GM19238 (cell line): ENCODE results near the gene DNM3.

Source experiments
- DNase-seq: peaks from one replicate; pipeline ENCODE4 v3.0.0; 2011; ENCODE audit warnings: low spot score; ENCODE audit not compliant: insufficient read length

The DNM3 gene

DNA sequence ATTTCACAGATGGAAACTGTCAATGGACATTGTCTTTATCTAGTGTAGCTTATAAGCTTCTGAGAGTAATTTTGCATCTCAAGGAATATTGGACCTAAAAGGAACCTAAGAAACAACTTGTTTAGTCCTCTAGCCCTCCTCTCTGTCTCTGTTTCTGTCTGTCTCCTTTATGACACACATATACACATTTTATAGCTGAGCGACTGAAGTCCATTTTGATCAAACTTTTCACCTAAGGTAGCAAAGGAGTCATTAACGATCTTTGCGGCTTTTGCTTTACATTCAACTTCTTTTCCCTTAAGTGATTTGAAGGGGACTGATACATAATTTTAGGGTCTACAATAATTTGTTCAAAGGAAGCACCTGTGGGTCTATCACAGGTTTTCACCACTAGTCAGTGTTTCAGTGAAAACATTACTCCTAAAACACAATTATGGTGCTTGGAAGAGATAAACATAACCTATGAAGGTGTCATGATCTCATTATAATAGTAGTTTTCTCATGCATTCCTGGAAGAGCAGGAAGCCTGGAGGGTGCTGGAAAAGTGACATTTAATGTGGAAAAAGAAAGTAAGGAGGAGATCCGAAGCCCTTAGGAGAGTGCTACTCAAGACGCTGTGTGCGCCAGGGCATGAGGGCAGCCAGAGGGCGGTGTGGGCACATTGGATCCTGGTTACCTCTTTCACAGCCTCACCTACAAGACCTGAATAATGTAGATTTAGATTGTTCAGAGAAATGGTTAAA lies 248.6 kb downstream of the DNM3 start:
- DNase-seq = no peak

DNA sequence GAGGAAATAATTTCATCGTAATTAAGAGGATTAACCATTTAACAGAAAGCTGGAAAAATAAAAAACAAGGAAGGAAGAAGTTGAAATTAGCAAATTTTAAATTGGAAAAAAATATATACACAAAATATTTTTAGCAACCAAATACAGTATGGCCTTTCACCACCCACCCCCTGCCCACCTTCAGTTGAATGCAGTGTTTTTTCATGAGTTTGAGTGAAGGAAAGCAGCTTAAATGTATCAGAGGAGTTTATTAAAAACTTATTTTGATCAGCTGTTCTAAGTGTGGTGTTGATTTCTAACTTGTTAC lies 249.2 kb downstream of the DNM3 start:
- no peak for DNase-seq

DNA sequence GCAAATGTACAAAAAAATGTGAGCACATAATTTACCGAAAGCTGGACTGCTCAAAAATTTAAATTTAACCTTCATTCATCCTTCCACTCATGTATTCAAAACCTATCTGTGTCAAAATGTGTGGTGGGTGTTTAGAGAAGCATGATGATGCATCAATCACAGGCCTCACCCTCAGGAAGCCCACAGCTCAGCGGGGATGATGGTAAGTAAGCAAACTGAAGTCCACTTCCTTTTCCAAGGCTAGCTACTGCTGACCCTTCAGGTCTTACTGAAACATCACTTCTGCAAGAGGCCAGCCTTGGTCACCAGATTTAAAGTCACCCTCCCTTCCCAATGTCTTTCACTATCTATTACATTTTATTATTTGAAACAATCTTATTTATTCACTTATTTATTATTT lies 254.5 kb downstream of the DNM3 start:
- DNase-seq = no peak

DNA sequence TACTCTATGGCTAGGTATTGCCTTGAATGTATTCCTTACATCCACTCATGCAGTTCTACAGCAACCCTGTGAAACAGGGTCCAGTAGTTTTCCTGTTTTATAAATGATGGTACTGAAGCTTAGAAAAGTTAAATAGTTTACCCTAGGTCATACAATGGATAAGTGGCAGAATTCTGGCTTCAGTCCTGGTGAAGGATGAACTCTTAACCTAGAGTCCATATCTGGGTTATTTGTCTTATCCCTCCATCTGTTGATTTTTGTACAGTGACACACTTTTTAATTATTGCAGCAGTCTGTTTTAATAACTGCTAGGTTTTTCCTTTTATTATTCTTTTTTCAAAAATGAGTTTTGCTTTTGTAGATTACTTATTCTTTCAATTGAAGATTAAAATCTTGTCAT lies 263.9 kb downstream of the DNM3 start:
- no peak for DNase-seq

DNA sequence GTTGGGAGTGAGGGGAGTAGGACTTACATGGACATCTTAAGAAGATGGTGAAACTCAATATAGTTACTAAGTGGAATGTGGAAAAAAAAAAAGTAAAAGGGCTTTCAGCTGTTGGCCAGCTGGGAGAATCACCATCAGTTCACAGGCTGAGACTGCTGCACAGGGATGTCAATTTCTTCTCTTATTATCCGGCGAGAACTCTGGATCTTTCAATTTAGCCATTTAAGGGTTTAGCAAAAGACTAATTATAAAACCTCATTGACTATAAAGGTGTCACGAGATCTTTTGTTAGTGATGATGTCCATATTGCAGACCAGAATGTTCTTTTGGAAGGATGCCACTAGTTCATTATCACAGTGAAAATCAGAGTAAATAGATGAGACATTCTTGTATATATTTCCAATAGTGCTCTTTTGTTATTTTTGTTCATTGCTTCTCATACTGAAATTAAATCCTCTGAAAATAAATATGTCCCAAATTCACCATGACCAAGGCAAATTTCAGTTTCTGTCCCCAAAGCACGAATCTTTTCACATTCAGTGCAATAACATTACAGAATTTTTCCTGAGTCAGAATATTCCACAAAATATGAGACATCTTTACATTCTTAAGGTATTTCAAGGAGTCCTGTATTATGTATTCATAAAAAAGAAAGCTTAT lies 266.1 kb downstream of the DNM3 start:
- no peak for DNase-seq

DNA sequence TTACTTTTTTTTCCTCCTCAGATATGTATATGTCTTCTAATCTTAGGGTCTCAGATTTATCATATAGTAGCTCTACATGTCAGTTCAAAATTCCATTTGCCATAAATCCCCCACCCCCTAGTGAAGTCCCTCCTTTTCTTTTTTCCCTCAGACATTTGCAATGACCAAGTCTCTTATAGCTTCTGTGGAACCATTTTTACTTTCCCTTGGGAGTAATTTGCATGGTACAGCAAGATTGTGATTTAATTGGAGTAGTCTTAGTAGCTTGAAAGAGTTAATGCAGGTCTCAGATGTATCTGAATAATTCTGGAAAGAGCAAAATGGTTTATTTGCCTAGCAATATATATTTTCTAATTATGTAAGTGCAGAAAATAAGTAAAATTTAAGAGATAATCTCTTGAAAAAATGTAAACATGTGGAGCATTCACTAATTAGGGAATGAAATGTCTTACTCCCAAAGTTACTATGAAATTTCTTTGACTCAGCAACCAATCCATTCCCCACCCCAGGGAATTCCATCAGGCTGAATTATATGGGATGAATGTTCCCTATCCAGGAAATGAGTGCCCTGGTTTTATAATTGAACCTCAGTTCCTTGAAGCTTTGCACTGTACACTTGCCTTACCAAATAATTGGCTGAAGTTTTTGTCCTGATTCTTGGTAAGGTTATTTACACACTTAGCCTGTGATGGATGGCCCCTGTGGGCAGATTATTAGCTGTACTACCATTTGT lies 267.0 kb downstream of the DNM3 start:
- DNase-seq = no peak

DNA sequence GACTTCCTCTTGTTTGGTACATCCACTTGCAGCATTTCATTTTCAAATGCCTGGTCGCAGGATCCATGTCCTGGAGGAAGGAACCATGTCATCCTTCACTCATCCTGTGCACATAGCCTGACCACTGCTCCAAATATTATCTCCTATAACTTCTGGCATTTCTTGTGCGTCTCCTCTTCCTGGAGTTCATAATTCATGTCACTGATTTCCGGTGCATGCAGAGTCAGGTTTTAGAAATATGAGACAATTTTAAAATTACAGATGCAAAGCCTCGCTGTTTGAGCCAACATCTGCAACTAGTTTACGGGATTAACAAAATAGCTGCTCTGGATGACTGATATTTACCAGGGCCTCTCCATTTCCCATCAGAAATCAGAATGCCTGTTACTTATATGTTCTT lies 268.1 kb downstream of the DNM3 start:
- no peak for DNase-seq

DNA sequence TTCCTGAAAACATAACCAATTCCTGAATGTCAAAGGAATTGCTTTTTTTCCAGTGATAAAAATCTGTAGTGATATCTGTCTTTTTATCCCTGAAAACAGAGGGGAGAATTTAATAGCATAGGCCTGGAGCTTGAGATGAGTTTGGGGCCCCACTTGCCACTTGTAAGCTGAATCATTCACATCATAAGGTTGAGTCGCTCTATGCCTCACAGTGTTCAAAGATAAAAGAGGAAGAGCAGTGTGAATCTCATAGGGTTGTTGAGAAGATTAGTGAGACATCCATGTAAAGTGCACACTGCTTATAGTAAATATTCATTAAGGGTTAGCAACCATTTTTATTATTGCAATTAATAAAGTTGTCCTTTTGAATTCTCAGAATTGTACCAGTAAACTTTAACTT lies 271.3 kb downstream of the DNM3 start:
- DNase-seq = no peak

DNA sequence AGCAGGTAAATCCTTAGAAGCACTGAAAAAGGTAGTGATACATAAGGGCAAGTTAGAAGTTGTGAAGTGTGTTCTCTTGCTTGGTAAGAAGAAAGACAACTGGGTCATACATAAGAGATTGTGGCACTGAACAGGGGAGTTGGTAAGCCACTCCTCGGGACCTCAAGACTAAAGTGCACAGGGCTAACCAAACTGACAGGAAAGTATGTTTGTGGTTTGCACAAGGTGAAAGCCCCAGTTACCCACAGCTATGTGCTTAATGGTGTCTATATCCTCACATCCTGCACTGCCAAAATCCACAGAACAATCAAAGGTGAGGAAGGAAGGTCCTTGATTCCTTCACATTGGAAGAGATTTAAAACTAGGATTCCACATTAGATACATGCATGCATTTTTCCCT lies 276.5 kb downstream of the DNM3 start:
- DNase-seq = no peak

DNA sequence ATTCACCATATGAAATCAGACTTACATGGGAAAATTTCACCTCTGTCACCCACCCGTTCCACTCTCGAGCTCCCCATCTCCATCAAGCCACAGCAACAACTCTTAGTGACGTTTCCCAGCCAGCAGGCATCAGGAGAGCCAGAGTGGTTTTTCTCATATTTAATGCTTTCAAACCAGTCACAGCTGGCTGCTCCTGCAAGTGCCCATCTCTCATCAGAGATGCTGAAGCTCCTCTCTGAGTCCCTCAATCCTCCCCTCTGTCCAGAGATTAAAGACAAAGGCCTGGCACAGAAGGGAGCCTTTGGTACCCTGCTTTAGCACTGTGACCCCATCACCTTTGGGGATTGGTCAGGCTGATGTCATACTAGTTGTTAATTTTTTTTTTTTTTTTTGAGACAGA lies 277.3 kb downstream of the DNM3 start:
- no peak for DNase-seq

DNA sequence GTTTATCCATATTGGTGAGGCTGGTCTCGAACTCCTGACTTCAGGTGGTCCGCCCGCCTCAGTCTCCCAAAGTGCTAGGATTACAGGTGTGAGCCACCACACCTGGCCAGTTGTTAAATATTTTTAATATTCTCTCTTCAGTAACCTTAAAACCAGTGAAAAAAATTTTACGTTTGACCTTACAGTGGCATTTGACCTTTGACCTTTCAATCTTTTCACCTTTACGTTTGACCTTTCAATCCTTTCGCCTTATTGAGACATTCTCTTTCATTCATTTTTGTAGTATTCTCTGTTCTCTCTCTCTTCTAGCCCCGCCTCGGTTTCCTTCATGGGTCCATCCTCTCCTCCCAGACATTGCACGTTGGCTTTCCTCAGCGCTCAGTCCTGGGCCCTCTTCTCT lies 277.9 kb downstream of the DNM3 start:
- DNase-seq = no peak

DNA sequence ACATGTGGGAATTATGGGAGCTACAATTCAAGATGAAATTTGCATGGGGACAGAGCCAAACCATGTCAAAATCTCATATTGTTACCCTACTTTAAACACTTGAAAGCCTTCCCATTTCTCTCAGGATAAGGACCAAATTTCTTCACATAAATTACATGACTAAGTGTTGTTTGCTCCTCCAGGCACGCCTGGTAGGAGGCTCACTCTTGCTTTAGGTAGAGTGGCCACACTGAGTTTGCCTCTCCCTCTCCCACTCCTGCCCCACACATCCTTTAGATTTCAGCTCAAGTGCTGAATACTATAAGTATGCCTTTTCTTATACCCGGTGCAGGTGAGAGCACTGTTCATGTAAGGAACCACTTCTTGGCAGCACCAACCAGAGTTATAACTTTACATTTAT lies 279.1 kb downstream of the DNM3 start:
- DNase-seq = no peak

DNA sequence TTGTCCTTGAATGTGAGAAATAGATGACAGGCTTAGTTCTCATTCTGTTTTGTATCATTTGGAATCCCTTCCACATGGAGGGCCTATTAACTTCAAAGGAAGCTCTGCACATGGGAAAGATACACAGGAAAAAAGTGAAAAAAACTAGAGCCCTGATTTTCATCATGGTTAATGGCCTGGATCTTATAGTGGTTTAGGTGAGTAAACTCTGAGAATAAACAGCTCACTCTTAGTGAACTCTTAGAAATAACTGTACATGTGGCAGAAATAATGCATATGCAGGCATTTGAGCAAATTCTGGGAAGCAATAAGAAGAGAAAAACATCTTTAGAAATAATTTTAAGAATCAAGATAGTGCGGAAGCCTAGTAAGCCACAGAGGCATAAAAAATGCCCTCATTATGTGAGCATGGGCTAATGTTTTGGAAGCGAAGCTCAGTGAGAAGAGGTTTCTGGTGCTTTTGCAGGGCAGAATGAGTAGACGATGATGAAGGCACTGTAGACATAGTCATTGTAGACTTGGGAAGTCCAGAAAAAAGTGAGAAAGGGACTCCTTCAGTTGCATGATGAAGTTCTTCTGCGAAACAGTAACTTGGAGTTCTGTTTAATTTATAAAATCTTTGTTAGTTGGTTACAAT lies 279.9 kb downstream of the DNM3 start:
- no peak for DNase-seq

DNA sequence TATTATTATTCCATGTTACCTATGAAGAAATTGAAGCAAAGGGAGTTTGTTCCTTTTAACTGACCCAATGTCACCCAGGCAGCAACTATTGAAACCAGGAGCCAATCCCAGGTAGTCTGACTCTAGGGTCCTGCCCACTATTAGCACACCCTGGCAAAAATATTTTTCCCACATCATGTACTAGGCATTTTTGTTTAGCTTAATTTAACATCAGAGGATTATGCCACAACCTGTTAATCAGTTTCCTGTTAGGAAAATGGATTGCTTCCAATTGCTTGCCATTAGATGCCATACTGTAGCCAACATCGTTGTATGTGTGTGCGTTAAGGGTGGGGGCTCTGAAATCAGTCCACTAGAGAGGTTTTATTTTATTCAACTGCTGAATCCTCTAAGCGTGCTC lies 281.1 kb downstream of the DNM3 start:
- no peak for DNase-seq

DNA sequence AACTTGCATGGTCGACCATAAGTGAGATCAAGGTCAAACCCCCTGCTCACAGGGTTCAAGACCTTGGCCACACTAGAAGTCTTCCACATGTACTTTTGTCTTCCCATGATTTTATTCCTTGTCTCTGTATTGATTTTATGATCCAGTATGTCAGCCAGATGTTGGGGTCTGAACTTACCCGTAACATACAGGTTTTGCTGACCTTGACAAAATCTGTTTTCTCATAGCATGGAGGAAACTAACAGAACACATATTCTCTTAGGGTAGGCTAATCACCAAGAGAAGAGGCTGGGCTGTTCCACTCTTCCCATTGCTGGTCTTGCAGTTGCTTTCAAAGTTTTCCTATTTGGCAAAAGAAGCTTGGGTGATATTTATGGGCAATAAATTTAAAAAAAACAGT lies 284.0 kb downstream of the DNM3 start:
- no peak for DNase-seq

DNA sequence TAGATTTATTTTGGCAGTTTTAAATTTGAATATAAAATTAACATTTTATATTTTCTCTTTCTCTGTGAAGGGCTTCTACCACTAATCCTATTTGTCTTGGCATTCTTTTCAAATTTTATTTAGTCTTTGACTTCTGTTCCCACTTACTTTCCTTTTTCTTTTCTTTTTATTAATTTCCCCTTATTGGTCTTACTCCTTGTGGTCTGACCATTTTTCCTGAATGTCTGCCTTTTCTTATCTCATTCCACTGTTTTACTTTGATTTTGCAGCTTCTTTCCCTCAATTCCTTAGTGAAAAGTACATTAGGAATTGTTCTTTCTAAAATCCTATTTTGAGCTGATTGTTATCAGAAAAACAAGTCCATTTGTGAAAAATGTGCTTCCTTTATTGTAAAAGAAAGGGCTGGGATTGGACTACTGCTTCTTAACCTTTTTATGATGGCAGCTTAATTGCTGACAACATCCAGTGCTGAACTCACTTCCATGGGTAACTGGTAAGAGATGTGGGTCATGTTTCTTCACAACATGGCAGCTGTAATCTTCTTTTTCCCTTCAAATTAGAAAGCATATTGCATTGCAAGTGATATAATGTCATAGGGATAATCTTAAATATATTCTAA lies 284.6 kb downstream of the DNM3 start:
- no peak for DNase-seq

DNA sequence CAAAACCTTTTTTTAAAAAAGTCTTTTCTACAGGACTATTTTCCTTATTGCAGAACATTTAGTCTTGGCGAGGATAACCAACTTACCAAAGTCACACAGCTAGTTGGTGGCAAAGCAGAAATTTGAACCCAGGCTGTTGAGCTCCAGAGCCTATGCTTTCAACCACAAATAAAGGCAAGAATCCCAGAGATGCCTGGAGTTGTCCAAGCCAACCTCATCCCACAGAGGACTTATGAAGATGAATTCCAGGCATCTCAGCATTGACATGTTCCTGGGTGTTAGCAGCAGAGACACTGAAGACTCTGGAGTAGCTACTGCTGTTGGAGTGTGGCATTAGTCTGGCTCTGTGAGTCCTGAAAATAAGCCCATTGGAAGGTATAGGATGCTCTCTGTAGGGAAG lies 291.5 kb downstream of the DNM3 start:
- DNase-seq = no peak

DNA sequence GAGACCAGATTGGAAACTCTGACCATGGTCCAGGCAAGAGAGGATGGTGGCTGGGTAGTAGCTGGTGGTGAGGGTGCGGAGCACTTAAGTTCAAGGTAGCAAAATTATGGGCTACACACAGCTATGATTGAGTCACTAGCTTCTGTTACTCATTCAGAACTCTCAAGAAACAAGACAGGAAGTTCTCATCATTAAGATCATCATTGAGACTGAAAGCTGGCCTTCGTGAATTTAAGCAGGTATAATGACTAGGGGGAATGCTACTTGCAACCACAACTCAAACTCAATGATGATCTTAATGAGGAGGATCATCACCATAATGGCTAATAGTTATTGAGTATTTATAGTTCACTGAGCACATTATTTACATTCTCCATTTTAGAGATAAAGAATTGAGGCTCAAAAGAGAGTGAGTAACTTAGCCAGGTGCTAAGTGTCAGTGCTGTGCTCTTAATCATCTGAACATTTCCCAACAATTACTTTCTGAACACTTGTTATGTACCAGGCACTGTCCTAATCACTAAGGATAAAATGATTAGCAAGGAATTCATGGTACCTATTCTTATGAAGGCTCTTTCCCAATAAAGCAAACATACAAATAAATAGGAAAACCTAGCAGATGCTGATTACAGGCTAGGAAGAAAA lies 292.9 kb downstream of the DNM3 start:
- DNase-seq = no peak

DNA sequence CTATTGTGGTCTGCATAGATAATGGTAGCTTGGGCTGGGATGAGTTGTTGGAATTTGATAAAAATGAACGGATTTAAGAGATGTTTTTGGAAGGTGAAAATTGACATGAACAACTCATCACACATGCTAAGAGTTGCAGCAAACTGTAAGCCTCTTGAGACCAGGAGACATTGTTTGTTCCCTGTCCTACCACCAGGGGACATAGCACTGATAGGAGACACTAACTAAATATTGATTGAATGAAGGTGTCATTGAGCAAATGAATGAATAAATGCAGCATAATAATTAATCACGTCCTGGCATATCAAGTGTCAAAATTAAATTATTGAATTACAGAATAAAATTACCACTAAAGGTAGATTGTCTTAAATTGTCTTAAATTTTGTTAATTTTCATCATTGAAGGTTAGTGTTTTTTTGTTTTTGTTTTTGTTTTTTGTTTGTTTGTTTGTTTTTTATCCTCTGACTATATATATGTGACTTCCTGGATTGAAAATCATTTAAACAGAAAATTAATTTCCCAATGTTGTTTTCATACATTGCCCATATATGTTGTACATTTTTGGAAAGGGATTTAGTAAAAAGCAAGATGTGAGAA lies 293.9 kb downstream of the DNM3 start:
- DNase-seq = no peak

DNA sequence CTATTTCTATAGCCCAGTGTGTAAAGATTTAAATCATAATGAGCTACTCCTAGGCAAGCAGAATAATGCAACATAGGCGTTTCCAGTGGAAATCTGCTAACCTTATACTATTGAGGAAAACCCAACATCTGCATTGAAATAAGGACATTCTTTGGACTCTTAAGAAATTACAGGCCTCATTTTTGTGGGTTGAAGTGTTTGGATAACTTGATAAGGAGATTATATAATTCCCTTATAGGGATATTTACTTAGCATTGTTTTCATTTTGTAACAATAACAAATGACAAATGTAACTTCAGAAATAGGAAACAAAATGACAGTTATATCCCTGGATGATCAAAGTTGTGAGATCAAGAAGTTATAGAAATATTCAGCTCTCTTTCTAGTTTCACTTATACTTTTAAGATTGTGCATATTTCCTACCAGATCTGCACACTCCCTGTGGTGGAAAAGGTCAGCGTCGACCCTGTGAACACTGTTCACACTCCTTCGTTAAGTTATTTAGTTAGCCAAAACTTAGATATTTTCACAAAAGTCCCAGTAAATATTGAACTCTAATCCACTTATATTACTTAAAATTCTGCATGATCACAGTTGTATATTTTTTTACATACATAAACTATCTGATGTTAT lies 294.8 kb downstream of the DNM3 start:
- DNase-seq = no peak

DNA sequence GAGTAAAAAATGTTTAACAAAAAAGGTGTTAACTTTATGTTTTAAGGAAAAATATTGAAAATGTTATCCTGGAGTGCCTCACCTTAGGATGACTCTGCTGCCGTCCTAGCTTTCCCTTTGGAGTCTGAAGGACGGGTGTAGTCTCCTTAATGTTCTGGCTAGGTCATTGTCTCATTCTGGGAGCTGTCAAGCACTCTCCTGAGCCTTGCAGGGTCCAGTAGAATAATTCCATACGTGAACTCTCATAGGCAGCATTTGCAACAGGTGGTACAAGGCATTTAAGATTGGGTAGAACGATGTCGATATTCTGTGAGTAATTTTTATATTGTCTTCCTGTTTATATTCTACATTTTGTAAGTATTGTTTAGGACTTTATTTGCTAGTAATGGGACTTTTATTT lies 295.6 kb downstream of the DNM3 start:
- DNase-seq = no peak
